Right lung (tissue), 5 donors: Measurements from ENCODE around the gene MAPK8. TPM values are rescaled to one million over a fixed set of nuclear protein-coding genes. Genes with fewer than 3 reads are reported as not detected.
"Not testable (repeated sequence)": the region's sequence is repeated elsewhere in the genome, so short reads cannot be mapped to it uniquely, and the experiment has no call there.

Source experiments
- DNase-seq, 2 donors: peaks; one replicate each; pipeline ENCODE4 v3.0.0-alpha.2; 2013
- polyA plus RNA-seq, 5 donors: library from polyadenylated mRNA; unstranded; fragments of 120-200 nt; gene quantifications; one replicate each; pipeline versions ENCODE4 v1.2.1 to v1.2.3, GENCODE V29; 2013; ENCODE audit warnings: inconsistent platforms in 1 of 5, low replicate concordance in 1 of 5; ENCODE audit not compliant: insufficient read length in 5 of 5, insufficient read depth in 1 of 5

Gene MAPK8
- polyA plus RNA-seq, 5 donors = 55.0 to 93.1 (median 73.7) TPM

DNA sequence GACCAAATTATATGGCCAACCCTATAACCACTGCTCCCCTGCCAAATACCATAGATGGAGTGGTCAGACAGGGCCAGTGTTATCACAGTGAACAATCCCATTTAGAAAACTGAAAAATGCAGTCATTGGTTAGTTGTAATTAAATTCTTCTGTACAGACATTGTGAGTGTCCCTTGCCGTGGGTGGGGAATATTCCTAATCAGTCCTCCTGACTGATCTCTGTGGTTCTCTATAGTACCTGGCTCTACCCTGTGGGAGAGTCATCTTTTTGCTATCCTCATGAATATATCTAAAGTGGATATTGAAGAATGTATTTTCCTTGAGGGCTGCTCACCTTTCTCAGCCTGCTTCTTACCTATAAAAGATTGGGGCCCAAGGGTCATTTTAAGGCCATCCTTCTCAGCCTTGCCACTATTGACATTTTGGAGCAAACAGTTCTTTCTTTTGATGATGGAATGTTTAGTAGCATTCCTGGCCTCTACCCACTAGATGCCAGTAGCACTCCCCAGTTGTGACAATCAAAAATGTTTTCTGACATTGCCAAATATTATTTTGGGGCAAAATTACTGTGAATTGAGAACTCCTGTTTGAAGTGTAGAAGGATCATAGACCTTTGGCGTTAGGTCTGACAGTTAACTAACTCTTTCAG lies 110.2 kb downstream of the MAPK8 start:
- DNase-seq = no peak

DNA sequence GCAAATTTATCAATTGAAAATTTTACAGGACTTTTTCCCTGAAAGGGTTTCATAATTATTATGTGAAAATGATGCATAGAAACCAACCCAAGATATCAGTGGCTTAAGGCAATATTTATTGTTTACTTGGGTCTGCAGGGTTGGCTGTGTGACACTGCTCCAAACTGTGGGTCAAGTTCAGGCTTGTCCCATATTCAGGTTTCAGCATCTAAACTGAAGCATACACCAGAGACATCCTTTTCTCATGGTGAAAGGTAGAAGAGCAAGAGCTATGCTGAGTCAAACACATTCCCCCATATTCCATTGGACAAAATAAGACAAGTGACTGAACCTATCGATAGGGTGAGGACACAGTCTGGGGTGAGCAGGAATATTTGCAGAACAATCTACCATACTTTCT lies 110.9 kb downstream of the MAPK8 start:
- no peak for DNase-seq

DNA sequence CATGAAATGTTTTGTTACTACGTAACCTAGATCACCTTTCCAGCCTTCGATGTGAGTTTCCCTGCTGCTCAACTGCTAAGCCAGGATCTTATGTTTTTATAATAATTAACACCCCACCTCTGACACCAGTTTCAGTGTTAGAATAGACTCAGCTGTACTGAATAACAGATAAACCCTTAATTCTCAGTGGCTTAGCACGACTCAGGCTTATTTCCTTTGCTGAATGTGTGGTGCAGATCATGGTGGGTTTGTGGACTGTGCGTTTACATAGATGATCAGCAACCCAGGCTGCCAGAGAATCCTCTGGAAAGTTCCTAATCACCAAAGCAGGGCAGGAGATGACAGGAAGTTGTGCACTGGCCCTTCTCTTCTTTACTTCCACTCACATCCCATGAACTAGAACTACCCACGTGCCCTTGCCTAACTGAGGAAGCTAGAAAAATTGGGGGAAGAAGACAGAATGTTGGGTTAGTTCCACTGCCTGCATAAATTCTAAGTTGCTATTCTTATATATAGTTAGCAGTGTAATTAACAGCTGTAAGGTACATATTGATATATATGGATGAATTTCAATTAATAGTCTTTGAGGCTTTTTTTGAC lies 111.8 kb downstream of the MAPK8 start:
- no peak for DNase-seq

DNA sequence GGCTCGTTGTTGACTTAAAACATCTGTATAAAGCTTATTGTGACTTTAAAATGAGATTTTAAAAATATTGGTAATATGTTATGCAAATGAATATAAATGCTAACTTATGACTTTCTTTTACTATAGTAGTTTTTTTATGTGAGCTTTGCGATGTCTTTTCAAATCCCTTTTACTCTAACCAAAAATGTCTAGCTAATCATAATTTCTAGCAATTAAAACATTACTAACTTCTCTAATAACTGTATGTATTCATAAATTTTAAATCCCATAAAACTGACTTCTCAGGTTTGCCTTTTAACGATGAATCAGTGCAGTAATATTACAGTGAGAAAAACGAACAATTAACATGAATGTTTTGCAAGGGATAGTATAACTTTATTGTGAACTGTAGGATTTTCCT lies 113.2 kb downstream of the MAPK8 start:
- DNase-seq = no peak

DNA sequence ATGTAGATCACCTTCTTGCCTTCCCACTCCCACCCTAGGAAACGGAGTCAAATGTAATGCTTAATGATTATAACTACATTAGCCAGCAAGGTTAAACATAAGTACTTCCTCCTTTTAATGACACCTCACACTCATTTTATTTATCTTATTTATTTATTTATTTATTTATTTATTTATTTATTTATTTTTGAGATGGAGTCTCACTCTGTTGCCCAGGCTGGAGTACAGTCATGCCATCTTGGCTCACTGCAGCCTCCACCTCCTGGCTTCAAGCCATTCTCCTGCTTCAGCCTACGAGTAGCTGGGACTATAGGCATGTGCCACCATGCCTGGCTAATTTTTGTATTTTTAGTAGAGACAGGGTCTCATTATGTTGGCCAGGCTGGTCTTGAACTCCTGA lies 115.4 kb downstream of the MAPK8 start:
- not testable (repeated sequence) for DNase-seq

DNA sequence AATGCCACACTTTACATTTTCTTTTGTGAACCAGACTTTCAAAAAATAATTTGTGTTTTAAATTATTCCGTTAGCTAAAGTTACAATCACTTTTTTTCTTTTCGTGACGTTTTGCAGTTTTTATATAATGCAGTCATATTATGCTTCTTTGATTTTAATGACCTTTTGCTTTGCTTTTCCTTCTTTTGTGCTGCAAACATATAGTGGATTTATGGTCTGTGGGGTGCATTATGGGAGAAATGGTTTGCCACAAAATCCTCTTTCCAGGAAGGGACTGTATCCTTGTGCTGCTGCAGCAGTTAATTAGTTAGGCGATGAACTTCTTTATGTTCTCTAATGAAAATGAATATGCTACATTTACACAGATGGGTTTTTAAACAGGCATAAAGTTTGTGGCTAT lies 117.4 kb downstream of the MAPK8 start:
- DNase-seq = no peak

DNA sequence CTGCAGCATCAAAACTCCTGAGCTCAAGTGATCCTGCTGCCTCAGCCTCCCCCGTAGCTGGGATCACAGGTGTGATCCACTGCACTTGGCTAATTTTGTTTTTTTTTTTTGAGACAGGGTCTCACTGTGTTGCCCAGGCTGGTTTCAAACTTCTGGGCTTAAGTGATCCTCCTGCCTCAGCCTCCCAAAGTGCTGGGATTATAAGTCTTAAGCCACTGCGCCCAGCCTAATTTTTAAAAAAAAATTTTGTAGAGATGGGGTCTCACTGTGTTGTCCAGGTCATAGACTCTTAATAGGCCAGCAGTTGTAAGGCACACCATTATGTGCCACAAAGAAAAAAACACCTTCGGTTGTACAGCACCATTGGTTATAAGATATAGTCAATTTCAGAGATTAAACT lies 122.4 kb downstream of the MAPK8 start:
- DNase-seq = no peak

DNA sequence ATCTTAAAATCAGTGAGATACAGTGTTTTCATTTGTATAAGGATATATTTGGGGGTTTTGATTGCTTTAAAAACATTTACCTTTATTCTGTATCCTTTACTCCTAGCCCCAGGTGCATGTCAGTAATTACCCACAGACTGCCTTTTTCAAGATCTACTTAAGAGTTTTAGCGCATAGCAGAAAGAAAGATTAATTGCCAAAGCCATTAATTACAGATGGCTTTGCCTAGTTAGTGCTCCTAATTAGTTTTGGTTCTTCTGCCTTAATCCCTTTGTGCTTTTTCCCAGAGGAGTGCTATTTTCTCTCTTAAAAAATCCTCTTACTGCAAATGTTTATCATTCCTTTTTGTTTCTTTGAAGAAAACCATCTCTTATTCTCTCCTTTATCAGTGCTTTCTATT lies 122.8 kb downstream of the MAPK8 start:
- DNase-seq = no peak

DNA sequence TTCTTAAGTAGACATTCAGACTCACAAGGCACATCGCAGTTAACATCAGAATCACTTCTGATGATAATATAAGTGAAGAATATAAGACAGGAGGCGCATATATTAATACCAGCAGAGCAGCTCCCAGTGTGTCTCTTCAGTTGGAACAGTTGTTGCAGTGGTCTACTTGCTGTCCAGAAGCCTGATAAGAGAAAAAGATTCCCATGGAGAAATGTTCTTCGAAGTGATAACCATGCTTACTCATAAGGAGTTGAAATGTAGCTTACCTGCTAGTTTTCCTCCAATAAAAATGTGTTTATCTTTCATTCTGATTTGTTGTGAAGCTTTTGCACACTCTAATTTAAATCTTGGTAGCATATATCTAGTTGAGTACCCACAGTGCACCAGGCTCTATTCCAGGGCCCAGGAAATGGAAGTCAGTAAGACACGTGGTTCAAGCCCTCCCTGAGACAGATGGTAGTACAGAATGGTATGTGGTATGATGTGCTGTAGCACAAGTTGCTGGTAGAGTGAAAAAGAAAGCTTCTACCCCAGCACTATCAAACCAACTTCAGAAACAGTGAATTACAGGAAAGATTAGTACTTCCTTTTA lies 124.0 kb downstream of the MAPK8 start:
- no peak for DNase-seq

DNA sequence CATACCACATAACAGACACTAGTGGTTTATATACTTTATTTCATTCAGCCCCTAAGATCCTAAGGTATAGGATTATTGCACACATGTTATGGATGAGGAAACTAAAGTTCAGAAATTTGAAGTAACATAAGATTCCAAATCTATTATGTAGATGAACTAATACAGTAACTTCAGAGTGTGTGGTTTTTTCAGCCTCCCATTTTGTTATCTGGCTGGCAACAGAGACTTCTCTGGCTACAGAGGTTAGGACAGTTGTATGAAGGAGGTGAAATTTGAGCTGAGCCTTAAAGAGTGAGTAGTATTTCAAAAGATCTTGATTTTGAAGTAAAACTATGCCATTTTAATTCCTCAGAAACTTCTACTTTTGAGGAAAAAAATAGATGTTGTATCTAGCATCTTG lies 125.4 kb downstream of the MAPK8 start:
- DNase-seq = no peak

DNA sequence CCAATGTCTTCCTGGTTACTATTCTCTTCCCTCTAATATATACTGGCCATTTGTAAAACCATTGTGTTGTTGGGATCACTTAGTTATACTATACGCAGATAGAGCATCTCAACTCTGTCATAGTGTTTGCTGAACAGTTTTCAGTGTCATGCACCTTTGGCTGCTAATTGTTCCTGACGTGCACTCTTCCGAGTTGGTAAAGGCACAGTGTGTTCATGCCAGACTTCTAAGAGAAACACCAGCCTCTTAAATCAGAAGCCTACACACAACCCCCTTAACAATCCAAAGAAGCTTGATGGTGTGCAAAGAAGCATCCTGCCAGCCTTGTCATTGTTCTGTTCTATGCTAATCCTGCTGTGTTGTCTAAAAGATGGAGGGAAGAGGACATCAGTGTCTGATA lies 131.1 kb downstream of the MAPK8 start:
- no peak for DNase-seq

DNA sequence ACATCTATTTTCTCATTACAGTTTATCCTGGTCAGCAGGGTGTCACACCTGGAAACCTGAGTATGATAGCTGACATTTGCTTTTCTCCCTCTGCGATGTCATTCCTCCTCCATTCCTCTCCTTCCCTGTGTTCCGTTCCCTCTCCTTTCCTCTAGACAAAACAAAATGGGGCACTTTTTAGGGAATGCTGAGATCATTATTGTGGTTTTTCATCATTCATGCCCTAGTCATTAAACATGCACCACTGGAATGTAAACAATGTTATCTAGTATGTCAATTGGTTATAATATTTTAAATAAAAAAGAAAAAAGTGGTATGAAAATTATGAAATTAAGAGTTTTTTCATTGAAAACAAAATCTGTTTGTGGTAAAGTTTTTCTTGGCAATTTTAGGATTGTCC lies 132.6 kb downstream of the MAPK8 start:
- DNase-seq = no peak

DNA sequence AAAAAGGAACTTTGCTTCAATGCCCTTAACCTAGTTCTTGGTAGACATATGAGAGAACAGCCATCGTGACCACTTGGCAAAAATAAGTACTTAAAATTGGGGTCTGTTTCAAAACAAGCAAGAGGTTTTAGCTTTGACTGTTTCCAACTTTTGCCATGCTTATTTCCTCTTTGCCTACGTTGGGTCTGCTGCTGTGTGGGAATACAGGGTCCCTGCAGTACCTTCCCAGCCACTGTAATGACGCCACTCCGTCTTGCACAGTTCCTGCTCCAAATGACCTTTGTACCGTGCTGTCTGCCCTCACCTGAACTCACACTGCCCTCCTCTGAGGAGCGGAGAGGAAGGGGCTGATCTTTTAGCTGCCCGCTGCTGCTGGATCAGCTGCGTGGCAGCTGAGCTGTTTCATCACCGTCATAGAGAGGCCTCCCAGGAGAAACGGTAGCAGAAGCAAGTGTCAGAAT lies 133.1 kb downstream of the MAPK8 start:
- no peak for DNase-seq

DNA sequence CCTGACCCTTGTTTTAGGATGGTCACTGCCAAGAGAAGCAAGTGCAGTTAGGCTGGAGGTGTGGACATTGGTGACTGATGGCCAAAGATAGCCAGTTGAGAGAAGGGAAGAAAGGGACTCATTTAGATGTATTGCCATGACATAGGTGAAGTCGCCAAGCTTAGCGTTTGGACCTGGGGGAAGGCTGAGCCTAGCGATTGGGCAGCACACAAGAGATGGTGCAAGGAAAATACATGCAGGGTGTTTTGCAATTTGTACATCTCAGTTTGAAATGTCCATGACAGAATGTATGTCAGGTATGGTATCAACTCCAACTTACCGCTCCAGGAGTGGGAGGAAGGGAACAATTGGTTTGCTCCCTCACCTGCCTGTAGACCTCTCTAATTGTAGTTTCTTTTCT lies 134.3 kb downstream of the MAPK8 start:
- DNase-seq = no peak

DNA sequence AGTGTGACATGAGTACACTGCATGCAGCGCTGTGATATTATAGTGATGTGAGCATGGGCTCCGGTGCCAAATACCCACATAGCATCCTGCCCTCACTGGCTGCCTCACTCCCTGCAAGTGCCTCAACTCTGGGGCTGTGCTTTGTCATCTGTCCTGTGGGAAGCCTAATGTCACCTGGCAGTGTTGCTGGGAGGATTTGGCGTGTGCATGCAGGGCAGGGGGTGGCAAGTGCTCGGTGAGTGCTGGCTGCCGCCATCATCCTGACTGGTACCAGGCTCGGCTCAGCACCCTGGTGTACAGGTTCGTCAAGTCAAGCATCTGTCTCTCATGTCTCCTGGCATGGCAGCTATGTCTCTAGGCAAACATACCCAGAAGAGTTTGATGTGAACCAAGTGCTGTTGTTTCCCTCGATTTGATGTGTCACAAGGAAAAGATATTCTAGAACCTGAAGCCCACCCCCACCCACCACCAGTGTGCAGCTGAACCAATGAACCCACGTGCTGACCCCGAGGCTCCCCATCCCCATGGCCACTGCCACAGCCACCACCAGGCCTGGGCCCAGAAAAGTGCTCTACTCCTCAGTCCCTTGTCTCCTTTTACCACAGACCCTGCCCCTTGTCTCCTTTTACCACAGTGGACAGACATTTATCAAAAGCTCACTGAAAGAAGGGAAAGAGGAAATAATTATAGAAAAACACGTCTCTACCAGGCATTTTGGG lies 135.8 kb downstream of the MAPK8 start:
- DNase-seq = no peak

DNA sequence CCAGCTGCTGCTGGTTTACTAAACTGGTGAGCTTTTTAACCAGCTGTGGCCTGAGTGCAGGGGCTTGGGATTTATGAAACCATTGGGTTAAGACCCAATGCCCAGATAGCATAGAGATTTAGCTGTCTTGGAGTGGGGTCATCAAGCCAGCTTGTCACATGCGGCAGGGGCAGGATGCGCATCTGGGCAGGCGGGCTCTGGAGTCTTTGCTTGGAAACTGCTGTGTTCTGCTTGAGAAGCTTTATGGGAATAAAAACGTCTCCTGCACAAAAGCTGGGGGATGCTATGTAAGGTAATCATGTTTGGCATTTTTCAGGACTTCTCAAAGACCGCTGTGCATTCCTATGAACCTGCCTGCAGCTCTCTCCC lies 136.3 kb downstream of the MAPK8 start:
- DNase-seq = no peak

DNA sequence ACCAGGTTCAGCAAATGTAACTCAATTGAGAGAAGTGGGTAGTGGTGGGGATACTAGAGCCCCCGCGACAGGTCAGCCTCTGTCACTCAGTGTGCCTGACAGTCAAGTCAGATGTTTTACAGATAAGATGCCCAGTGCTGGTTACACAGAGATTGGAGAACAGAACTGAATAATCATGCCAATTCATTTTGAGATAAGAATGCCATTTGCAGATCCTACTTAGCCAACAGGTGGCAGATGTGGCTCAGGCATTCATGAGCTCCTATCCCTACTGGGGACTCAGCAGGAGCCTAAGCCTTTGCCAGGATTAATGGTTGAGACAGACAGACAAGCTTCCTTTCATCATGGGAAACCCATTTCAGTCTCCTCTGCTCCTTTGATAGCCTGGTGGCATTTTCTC lies 137.8 kb downstream of the MAPK8 start:
- no peak for DNase-seq

DNA sequence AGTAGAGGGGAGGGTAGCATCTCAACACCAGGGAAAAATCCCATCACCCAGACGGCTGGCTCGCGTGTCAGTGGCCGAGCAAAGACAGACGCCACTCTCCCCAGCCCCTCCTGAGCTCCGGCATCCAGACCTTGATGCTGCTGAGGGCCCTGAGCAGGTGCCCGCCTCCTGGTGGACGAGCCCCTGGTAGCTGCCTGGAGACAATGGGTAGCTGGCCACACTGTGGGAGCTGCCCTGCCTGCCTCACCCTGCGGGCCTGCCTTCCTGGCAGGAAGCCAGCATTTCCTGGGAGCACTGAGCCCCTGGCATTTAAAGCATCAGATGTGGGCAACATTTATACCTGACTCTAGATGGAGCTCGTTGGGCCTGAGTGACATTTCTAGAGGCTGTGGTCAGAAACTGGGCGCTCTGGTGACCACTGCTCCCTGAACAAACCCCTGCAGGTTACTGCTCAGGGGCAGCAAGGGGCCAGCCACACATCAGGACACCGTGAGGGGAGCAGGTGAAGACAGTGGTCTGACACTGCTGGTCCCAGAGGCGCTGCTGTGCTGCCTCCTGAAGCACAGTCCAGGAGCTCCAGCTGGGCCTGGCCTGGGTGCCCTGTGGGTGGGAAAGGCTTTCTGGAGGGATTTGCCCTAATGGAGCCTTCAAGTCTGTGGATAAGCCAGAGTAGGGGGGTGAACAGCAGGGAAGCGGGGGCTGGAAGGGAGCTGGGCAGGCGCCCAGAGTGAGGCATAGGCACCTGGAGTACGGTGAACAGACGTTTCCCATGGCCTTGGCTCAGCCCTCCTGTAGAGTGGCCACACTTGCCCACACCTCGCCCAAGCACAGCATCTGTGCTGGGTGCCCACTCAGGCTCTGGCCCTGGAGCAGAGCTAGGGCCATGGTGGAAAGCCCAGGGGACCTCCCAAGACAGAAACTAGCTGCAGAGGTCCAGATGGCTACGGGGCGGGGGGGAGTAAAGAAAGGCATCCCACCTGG lies 138.7 kb downstream of the MAPK8 start:
- no peak for DNase-seq

DNA sequence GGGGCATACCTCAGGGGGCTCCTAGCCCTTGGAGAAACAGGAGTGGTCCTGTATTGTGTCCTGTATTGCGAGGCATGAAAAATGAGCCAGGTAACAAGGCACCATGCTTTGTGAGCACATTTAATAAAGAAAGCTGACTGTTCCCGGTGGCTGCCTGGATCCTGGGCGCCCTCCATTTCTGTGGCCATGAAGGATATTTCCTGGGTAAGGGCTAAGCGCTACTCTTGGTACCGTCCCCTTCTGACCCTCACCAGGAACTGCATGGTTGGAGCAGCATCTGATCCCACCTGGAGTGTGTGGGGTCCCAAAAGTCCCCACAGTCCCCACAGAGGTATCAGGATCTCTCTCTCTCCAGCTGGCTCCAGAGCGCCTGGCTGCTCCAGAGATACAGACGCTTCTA lies 139.5 kb downstream of the MAPK8 start:
- DNase-seq = no peak

DNA sequence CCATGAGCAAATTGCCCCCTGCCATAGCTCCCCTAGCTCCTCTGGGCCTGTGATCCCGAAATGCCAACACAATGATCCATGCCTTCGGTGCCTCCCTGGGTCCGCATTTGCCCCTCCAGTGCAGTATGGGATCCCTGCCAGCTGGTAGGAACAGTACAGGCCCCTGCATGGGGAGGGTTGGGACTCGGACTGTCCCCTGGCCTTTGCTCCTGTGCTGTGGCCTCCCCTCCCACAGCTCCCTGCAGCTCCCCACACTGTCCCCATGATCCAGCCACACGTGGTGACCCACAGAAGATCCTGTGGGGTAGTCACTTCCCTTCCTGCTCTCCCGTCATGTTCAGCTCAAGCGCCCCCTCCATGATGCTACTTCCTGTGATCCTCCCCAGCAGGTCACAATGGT lies 140.3 kb downstream of the MAPK8 start:
- DNase-seq = no peak

DNA sequence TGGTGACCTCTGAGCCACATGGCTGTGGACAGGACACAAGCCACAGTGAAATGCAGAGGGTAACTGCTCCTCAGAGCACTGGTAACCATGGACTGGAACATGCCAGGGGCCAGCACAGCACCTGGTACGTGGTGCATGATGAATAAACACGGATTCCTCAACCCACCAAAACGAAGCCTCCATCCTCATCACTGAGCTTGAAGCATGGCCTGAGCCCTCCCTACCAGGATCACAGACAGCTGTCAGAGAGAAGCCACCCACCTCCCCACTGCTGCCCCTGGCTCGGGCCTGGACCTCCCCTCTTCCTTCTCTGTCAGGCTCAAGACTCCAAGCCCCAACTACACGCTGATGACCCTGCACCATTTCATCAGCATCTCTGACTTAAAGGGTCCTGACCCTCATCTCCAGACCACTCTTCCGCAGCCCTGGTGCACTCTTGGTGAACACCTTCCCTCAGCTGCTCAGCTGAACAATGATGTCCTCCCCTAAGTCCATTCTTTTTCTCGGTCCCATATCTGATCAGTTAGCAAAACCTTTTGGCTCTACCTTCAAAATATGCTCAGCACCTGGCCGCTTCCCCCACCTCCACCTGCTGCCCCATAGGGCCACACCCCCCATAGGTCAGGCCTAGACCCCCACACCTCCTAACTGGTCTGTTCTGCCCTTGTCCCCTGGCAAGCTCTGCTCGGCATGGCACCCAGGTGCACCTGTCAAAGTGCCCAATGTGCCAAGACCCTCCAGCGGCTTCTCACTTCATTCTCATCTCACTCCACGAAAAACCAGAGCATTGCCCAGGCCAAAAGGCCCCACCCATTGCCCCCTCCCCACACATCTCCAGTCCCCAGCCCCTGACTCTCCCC lies 141.1 kb downstream of the MAPK8 start:
- DNase-seq = no peak
